OCI-LY7 (cell line): ENCODE results near the gene RHBDL1. TPM values are rescaled to one million over a fixed set of nuclear protein-coding genes. Genes with fewer than 3 reads are reported as not detected.

Experiments
- BruUV-seq: library from RNA; stranded (reverse); fragments of 400-500 nt; replicated peaks from 2 replicates; lab custom pipeline; 2021; lab: Mats Ljungman, UMichigan
- CTCF ChIA-PET: fragments of 300-600 bp; sonication (Branson Sonifier 250); formaldehyde crosslinking; loops from one replicate; lab custom pipeline; 2022; ENCODE audit warnings: antibody characterized with exemption; ENCODE audit not compliant: unreplicated experiment; lab: Charles Lee
- POLR2A ChIA-PET: fragments of 300-600 bp; sonication (Branson Sonifier 250); formaldehyde crosslinking; loops from one replicate; lab custom pipeline; 2022; ENCODE audit warnings: antibody characterized with exemption; lab: Charles Lee
- DNase-seq: peaks from one replicate; pipeline ENCODE4 v3.0.0-alpha.2; 2015; ENCODE audit warnings: low spot score
- H2AFZ ChIP-seq: fragments of 200-600 bp; sonication (generic), shearing (Covaris generic); 2 replicates; pipeline ENCODE4 v1.6.1; 2014; ENCODE audit warnings: mild to moderate bottlenecking, antibody characterized with exemption, low read length, moderate library complexity
- H3K27ac ChIP-seq: fragments of 200-600 bp; sonication (generic); 2 replicates; pipeline ENCODE4 v1.5.1; 2014; ENCODE audit warnings: mixed run types, low read depth, mild to moderate bottlenecking, moderate library complexity, low read length, inconsistent platforms; ENCODE audit not compliant: poor library complexity, severe bottlenecking
- H3K36me3 ChIP-seq: fragments of 200-600 bp; sonication (generic); 2 replicates; pipeline ENCODE4 v1.6.1; 2014; ENCODE audit warnings: mild to moderate bottlenecking, antibody characterized with exemption, low read length, moderate library complexity, mixed read lengths; ENCODE audit not compliant: insufficient read depth
- H3K4me1 ChIP-seq: fragments of 200-600 bp; sonication (generic); 2 replicates; pipeline ENCODE4 v1.5.1; 2014; ENCODE audit warnings: mild to moderate bottlenecking, low read length; ENCODE audit not compliant: insufficient read depth, poor library complexity, severe bottlenecking
- H3K4me2 ChIP-seq: fragments of 200-600 bp; sonication (generic); 2 replicates; pipeline ENCODE4 v1.6.1; 2014; ENCODE audit warnings: mild to moderate bottlenecking, low read length
- H3K4me3 ChIP-seq: fragments of 200-600 bp; sonication (generic); 2 replicates; pipeline ENCODE4 v1.5.1; 2014; ENCODE audit warnings: mild to moderate bottlenecking, low read depth, low read length; ENCODE audit not compliant: poor library complexity, severe bottlenecking
- H3K79me2 ChIP-seq: fragments of 200-600 bp; sonication (generic); 2 replicates; pipeline ENCODE4 v1.6.1; 2016; ENCODE audit warnings: low read depth, mild to moderate bottlenecking, low read length, moderate library complexity, mixed read lengths; ENCODE audit not compliant: insufficient read depth
- H3K9me2 ChIP-seq: fragments of 200-600 bp; sonication (generic); 2 replicates; pipeline ENCODE4 v1.6.1; 2016; ENCODE audit warnings: mild to moderate bottlenecking, low read length, mixed read lengths; ENCODE audit not compliant: insufficient read depth
- H3K9me3 ChIP-seq: fragments of 200-600 bp; sonication (generic); 2 replicates; pipeline ENCODE4 v1.6.1; 2014; ENCODE audit warnings: mild to moderate bottlenecking, mixed run types, low read length, mixed read lengths
- H4K20me1 ChIP-seq: fragments of 200-600 bp; sonication (generic); 2 replicates; pipeline ENCODE4 v1.6.1; 2014; ENCODE audit warnings: mild to moderate bottlenecking, antibody characterized with exemption, low read length, moderate library complexity, mixed read lengths; ENCODE audit not compliant: insufficient read depth
- CTCF ChIP-seq: fragments of 200-600 bp; sonication (generic); conservative IDR thresholded peaks from 2 replicates; pipeline ENCODE4 v1.5.1; 2014; ENCODE audit warnings: mild to moderate bottlenecking, antibody characterized with exemption, low read length, moderate library complexity, mixed read lengths
- EZH2phosphoT487 ChIP-seq: fragments of 200-600 bp; sonication (generic); IDR thresholded peaks from 2 replicates; pipeline ENCODE4 v1.6.1; 2018; ENCODE audit warnings: low read depth, borderline replicate concordance, mild to moderate bottlenecking, mixed run types, antibody characterized with exemption, low read length, moderate library complexity, mixed read lengths
- intact Hi-C: fragments of 100-400 bp; cut with micrococcal nuclease; formaldehyde crosslinking; loops from one replicate; pipeline ENCODE4 v1.10.0; 2022; ENCODE audit not compliant: unreplicated experiment
- total RNA-seq, 2 experiments: library from RNA; depleted of rRNA in 1 of 2; stranded (reverse); fragments of >200 nt in 1 of 2; shearing (Covaris generic) in 1 of 2; gene quantifications; 2 replicates each; pipeline ENCODE4 v1.2.3, GENCODE V29; 2014 to 2022

The RHBDL1 gene
- total RNA-seq, 2 experiments from 2014 or later, result 4.2 TPM

- POLR2A ChIA-PET, result no interaction called here
- no peaks in the 10 kb centered on the region for H3K36me3 ChIP-seq
- CTCF ChIA-PET, result no interaction called here
- intact Hi-C loops, result no loop called here
- H3K9me2 ChIP-seq, result no peaks in the 10 kb centered on the region
- H2AFZ ChIP-seq, result no peak overlapping the region
- H4K20me1 ChIP-seq, result no peaks in the 10 kb centered on the region
- no peak overlapping the region for H3K4me2 ChIP-seq
- H3K4me1 ChIP-seq, result no peaks in the 10 kb centered on the region
- no peak overlapping the region for H3K4me3 ChIP-seq
- no TSS peak for BruUV-seq
- H3K27ac ChIP-seq, result no peak overlapping the region
- DNase-seq, result no peak
- no peaks in the 10 kb centered on the region for H3K9me3 ChIP-seq
- H3K79me2 ChIP-seq, result no peaks in the 10 kb centered on the region
- TF ChIP-seq CTCF (no peak), EZH2phosphoT487 (no peak)
These were observed 31.6 kb downstream of the RHBDL1 start for GRCh38 chr16:707062-707538.

- H3K9me2 ChIP-seq, result no peaks in the 10 kb centered on the region
- ChIA-PET POLR2A (no interaction called here), CTCF (no interaction called here)
- H3K4me1 ChIP-seq, result no peaks in the 10 kb centered on the region
- H2AFZ ChIP-seq, result no peak overlapping the region
- H3K79me2 ChIP-seq, result no peaks in the 10 kb centered on the region
- no peaks in the 10 kb centered on the region for H3K36me3 ChIP-seq
- no peak for TF ChIP-seq EZH2phosphoT487
- TF ChIP-seq CTCF, result no peak
- no peak overlapping the region for H3K27ac ChIP-seq
- H4K20me1 ChIP-seq, result no peaks in the 10 kb centered on the region
- no TSS peak for BruUV-seq
- H3K9me3 ChIP-seq, result no peaks in the 10 kb centered on the region
- no peak overlapping the region for H3K4me2 ChIP-seq
- no peak overlapping the region for H3K4me3 ChIP-seq
- DNase-seq, result no peak
- intact Hi-C loops, result no loop called here
These were observed 32.5 kb downstream of the RHBDL1 start for GRCh38 chr16:708019-708418.

- no peaks in the 10 kb centered on the region for H3K9me3 ChIP-seq
- H3K36me3 ChIP-seq, result no peaks in the 10 kb centered on the region
- no peak for DNase-seq
- no peak overlapping the region for H3K4me3 ChIP-seq
- no peaks in the 10 kb centered on the region for H3K9me2 ChIP-seq
- ChIA-PET POLR2A (no interaction called here), CTCF (no interaction called here)
- no peak for TF ChIP-seq CTCF
- no peak for TF ChIP-seq EZH2phosphoT487
- intact Hi-C loops, result no loop called here
- no peaks in the 10 kb centered on the region for H4K20me1 ChIP-seq
- no peak overlapping the region for H3K4me2 ChIP-seq
- no peaks in the 10 kb centered on the region for H3K79me2 ChIP-seq
- no peak overlapping the region for H3K27ac ChIP-seq
- H3K4me1 ChIP-seq, result no peaks in the 10 kb centered on the region
- H2AFZ ChIP-seq, result no peak overlapping the region
- no TSS peak for BruUV-seq
These were observed 33.5 kb downstream of the RHBDL1 start for GRCh38 chr16:708959-709358.
